Loucy (cell line): ENCODE results near the gene POLA2.

Experiments
- CTCF ChIP-seq: fragments of 200-600 bp; sonication (generic); conservative IDR thresholded peaks from 2 replicates; pipeline ENCODE4 v1.5.1; 2014; ENCODE audit warnings: mild to moderate bottlenecking, antibody characterized with exemption, low read length
- EZH2phosphoT487 ChIP-seq: fragments of 200-600 bp; IDR thresholded peaks from 2 replicates; pipeline ENCODE4 v1.6.1; 2018; ENCODE audit warnings: antibody characterized with exemption, mild to moderate bottlenecking, moderate library complexity, borderline replicate concordance

- TF ChIP-seq CTCF (no peak), EZH2phosphoT487 (no peak)
Observed at GRCh38 chr11:65214212-65214845, 47.4 kb upstream of the POLA2 start.
